ENCODE results near the gene LNP1. TPM values are rescaled to one million over a fixed set of nuclear protein-coding genes. Genes with fewer than 3 reads are reported as not detected.
"Not testable (repeated sequence)": the region's sequence is repeated elsewhere in the genome, so short reads cannot be mapped to it uniquely, and the experiment has no call there.

Gene LNP1
- total RNA-seq, 1 donor from 2014 or later, result 6.4 TPM

DNA sequence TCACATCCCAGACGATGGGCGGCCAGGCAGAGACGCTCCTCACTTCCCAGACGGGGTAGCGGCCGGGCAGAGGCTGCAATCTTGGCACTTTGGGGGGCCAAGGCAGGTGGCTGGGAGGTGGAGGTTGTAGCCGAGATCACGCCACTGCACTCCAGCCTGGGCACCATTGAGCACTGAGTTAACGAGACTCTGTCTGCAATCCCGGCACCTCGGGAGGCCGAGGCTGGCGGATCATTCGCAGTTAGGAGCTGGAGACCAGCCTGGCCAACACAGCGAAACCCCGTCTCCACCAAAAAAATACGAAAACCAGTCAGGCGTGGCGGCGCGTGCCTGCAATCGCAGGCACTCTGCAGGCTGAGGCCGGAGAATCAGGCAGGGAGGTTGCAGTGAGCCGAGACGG, 77.2 kb downstream of the LNP1 start:
- DNase-seq, result not testable (repeated sequence)

GRCh38 chr3:100480081-100480480, 78.7 kb downstream of the LNP1 start:
- DNase-seq, result no peak

DNA sequence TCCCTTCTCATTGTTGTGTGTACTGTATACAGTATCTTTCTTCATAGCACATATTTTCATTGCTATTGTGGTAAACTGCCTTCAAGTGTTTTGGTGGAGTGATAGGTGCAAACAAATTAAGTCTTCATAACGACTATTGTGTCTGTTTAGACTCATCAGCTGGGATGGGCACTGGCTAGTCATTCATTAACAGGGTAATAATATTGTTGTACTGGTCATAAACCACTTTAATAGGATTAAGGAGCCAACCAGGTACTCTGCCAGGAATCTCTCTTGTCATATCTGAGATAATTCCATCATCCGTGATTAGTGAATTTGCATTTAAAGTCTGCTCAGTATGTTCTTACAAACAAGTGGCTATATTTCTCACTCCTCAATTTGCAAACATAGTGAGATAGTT, 80.8 kb downstream of the LNP1 start:
- DNase-seq, result no peak

- DNase-seq, result no peak
Measured at GRCh38 chr3:100483529-100483928, 82.2 kb downstream of the LNP1 start.

DNA sequence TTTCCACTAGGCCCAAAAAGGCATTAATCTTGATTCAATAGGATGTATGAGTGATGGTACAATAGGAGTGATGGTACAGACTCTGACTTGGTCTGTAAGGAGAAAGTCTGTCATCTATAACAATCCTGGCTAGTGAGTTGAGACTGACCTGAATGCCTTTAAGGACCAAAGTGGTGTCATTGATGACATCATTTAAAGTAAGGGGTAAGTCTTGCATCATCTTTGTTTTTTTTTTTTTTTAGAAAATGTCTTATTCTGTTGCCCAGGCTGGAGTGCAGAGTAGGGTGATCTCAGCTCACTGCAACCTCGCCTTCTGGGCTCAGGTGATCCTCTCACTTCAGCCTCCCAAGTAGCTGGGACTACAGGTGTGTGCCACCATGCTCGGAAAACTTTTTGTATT, 85.5 kb downstream of the LNP1 start:
- DNase-seq, result no peak

GRCh38 chr3:100489118-100489517, 87.8 kb downstream of the LNP1 start:
- DNase-seq, result no peak

DNA sequence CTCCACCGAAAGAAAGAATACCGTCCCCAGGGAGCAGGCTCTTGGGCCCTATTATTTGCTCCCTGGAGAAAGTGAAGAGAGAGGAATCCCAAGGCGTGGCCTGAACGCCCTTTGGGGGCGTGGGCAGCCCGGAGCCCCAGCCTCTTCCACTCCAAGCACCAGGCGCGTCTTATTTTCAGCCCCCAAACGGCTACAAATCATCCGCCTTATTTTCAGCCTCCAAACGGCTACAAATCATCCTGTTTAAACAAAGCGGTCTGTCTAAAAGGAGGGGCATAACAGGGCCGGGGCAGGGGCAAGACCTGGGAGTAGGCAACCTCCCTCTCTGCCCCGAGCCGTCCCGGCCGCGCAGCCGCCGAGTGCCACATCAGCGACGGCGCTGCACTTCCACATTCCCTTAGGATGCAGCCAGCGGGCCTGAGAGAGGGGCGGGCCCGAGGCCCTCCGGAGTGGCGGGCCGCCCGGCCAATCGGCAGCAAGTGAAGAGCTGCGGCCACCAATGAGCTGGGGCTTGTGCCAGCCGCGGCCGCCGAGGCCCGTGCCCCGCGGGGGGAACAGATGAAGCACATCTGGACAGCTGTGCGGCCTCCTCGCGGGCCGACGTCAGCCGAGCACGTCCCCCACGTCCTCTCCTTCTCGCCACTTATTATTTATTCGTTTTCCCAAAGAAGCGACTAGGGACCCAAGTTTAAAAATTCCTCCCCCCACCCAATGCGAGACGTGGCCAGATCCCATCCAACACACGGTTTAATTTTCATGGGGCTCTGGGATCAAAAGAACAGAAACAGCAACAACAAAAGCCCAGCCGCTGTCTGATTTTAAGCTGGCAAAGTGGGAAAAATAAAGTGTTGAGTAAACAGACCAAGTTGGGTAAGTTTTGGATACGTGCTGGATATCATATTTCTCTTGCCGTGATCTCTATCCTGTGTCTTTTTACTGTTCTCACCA, 91.0 kb downstream of the LNP1 start, which contains the start of gene TMEM45A:
TSS of gene TMEM45A (plus strand) at position 561 of the 948 bp plus-strand sequence. CDS start 62,593 bp downstream, outside the sequence.
- DNase-seq, result peak; percentile 90

DNA sequence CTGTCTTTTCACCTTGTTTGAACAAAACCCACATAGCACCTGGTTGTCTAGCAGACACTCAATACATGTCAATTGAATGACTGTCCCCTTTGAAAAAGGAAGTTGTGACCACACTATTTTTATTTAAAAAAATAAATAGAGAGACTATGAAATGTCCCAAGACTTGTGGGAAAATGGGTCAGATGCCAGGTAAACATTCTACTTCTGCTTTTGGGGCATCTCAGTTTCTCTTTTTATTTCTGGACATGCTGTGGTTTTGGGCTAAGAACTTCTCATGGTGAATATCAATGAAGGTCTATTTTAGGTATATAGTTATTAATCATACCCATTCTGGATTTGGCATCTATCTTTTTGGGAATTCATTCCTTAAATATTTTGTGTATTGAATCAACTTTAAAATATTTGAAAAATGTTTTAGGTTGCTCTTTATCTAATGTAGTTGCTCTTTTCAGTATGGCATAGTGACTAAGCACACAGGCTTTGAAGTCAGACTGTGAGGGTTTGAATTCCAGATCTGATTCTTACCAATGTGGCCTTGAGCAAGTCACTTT, 95.4 kb downstream of the LNP1 start:
- DNase-seq, result no peak

DNA sequence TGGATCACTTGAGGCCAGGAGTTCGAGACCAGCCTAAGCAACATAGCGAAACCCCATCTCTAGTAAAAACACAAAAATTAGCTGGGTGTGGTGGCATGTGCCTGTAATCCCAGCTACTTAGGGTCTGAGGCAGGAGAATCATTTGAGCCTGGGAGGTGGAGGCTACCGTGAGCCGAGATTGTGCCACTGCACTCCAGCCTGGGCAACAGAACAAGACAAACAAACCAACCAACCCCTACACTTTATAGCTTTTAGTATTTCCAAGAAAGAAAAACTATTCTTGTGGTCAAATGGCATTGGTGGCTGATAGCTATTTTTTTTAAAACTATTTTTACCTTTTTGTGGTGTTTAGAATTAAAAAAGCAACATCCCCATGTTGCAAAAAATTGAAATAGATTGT, 98.3 kb downstream of the LNP1 start:
- no peak for DNase-seq

DNA sequence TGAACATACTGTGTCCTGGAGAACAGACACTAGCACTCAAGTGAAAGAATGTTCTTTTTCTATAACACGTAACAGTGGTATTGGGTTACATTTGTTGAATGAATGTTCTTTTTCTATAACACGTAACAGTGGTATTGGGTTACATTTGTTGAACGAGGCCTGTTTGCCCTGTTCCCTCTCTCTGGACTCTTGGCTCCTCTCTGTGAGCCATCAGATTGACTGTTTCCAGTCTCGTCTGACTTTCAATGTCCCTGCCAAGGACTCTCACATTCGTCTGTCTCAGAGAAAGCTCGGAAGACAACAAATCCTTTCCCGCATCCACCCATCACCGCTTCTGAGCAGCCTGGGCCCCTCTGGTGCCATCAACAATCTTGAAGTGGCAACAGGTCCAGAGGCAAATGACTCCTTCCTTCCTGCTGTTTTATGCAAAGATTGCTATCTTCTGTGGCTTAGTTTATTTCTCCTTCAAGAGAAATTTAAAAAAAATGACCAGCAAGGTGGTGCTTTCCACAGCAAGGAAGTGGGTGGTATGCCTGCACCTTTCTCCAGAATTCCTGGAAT, 99.1 kb downstream of the LNP1 start:
- DNase-seq, result no peak

DNA sequence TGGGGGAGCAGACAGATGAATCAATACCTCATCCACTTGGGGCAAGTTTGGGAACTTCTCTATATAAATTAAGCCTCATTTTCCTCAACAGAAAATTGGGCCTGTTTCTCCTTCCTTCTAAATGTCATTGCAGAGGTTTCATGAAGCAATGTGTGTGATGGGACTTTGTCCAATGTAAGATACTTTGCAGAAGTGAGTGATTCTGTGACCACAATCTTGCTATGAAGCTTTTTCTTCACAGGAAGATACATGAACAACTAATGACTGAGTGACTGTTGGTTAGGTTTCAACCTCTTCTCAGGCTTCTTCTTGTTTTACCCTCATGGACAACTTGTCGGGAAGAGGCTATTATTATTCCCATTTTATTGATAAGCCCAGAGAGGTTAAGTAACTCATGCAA, 102.1 kb downstream of the LNP1 start:
- no peak for DNase-seq

Other genes starting within 250 kb of the LNP1 start
- 73.5 TPM for gene TBC1D23, start 140.5 kb upstream of the LNP1 start, total RNA-seq
- 16.7 TPM for gene NIT2, start 66.8 kb upstream of the LNP1 start, total RNA-seq
- 125 TPM for gene TOMM70, start 450 bp upstream of the LNP1 start, total RNA-seq
- gene TMEM45A, start 91.1 kb downstream of the LNP1 start, total RNA-seq, result 3.0 TPM
- gene ADGRG7, start 208.1 kb downstream of the LNP1 start, total RNA-seq, result not detected

Measured in occipital lobe (tissue), 2 donors.